GM21619 (cell line): ENCODE results near the gene HOXD11.

Experiments used
- ATAC-seq: cut with Tn5 transposase; IDR thresholded peaks from one replicate; pipeline ENCODE4 v1.9.1; 2021; ENCODE audit not compliant: unreplicated experiment

Gene HOXD11

DNA sequence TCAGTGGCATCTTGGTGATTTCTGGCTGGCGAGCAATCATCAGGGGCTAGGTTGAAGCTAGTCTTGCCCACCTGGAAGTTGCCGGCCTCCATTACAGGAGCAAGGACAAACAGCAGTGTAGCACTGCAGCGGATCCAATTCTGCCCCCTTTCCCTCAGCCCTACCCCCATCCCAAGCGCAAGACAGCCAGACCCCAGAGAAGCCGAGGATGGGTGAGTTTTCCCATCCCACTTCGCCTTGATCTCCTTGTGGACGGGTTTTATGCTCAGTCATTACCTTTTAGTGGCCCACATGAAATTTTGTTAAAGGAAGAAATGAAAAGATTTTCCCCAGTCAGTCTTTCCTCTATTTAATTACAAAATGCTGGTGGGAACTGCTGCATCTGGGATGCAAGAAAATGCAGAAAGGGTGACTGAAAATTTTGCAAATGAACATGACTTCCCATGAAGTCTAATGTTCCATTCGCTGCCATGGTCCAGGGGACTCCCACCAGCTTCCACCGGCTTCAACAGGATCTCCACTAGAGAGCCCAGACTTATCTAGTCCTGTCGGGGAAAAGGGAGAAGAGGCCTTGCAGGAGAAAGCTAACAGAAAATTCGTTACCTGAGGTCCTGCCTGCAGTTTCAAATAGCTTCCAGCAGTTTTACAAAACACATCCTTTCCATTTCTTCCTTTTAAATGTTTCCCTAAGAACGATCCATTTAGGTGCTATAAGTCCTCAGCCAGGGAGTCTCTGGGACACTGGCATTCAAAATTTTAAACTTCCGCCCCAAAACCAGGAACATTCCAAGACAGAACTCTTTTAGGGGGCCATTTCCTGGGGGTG lies 13.5 kb downstream of the HOXD11 start:
- no peak for ATAC-seq

- ATAC-seq, result no peak
These were observed 14.3 kb downstream of the HOXD11 start for GRCh38 chr2:176121190-176122051.

- no peak for ATAC-seq
These were observed 15.1 kb downstream of the HOXD11 start for GRCh38 chr2:176122052-176122682.

DNA sequence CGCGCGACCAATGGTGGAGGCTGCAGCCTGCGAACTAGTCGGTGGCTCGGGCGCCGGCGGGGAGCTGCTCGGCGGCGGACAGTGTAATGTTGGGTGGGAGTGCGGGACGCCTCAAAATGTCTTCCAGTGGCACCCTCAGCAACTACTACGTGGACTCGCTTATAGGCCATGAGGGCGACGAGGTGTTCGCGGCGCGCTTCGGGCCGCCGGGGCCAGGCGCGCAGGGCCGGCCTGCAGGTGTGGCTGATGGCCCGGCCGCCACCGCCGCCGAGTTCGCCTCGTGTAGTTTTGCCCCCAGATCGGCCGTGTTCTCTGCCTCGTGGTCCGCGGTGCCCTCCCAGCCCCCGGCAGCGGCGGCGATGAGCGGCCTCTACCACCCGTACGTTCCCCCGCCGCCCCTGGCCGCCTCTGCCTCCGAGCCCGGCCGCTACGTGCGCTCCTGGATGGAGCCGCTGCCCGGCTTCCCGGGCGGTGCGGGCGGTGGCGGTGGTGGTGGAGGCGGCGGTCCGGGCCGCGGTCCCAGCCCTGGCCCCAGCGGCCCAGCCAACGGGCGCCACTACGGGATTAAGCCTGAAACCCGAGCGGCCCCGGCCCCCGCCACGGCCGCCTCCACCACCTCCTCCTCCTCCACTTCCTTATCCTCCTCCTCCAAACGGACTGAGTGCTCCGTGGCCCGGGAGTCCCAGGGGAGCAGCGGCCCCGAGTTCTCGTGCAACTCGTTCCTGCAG lies 15.8 kb downstream of the HOXD11 start, which contains the start of gene HOXD9:
Gene HOXD9 (plus strand): TSS at position 37 of the 728 bp plus-strand sequence. CDS start 50 bp downstream, at position 87.
- no peak for ATAC-seq

GRCh38 chr2:176123411-176124109 lies 16.5 kb downstream of the HOXD11 start:
- ATAC-seq, result no peak

GRCh38 chr2:176124110-176124946 lies 17.2 kb downstream of the HOXD11 start:
- ATAC-seq, result no peak

- no peak for ATAC-seq
These were observed 18.1 kb downstream of the HOXD11 start for GRCh38 chr2:176124947-176125771.

GRCh38 chr2:176125772-176126054 lies 18.6 kb downstream of the HOXD11 start:
- ATAC-seq, result no peak

GRCh38 chr2:176126929-176127773 lies 20.1 kb downstream of the HOXD11 start:
- ATAC-seq, result no peak

GRCh38 chr2:176127774-176128072 lies 20.6 kb downstream of the HOXD11 start:
- no peak for ATAC-seq

- no peak for ATAC-seq
These were observed 21.3 kb downstream of the HOXD11 start for GRCh38 chr2:176128172-176128981.

GRCh38 chr2:176128982-176129796 lies 22.1 kb downstream of the HOXD11 start, which contains the start of gene HOXD8:
TSS of gene HOXD8 (plus strand) at chr2:176129705. CDS start at chr2:176130367, 662 bp downstream.
- no peak for ATAC-seq

DNA sequence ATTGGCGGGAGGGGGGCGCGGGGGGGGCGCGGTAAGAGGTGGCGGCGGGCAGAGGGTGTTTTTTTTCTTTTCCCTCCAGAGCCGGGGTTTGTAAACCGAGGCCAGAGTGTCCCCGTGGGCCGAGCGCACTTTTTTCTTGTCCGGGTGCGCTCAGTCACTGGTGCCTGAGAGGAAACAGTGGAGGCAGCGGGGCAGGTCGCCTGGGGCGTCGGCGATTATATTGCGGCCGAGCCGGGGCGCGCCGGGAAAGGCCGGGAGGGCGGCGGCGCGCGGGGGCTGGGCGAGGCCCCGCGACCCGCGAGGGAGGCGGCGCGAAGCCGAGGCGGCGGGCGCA lies 22.7 kb downstream of the HOXD11 start:
- no peak for ATAC-seq

DNA sequence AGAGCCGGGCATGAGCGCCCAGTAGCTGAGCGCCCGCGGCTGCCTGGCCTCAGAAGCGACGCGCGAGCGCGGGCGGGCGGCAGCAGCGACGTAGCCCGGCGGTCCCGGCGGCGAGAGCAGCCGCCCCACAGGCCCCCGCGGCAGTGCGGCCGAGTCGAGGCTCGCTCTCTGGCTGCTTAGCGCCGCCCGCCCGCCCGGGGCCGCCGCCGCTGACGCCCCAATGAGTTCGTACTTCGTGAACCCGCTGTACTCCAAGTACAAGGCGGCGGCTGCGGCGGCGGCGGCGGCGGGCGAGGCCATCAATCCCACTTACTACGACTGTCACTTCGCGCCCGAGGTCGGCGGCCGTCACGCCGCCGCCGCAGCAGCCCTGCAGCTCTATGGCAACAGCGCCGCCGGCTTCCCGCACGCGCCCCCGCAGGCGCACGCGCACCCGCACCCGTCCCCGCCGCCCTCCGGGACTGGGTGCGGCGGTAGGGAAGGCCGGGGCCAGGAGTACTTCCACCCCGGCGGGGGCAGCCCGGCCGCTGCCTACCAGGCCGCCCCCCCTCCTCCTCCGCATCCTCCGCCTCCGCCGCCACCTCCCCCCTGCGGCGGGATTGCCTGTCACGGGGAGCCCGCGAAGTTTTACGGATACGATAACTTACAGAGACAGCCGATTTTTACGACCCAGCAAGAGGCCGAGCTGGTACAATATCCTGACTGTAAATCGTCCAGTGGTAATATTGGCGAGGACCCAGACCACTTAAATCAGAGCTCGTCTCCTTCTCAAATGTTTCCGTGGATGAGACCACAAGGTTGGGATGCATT lies 23.3 kb downstream of the HOXD11 start:
- ATAC-seq, result no peak
